Vagina (tissue), 2 donors: ENCODE results near the gene ABHD6. TPM values are rescaled to one million over a fixed set of nuclear protein-coding genes. Genes with fewer than 3 reads are reported as not detected.

Experiments
- DNase-seq, 2 donors: peaks; one replicate each; pipeline ENCODE4 v3.0.0-alpha.2; 2017; ENCODE audit errors: extremely low spot score in 2 of 2
- H3K27ac ChIP-seq: fragments of 200-600 bp; sonication (generic); one replicate; pipeline ENCODE4 v1.5.1; 2019
- H3K27me3 ChIP-seq: fragments of 200-600 bp; sonication (generic); one replicate; pipeline ENCODE4 v1.5.1; 2019
- H3K36me3 ChIP-seq, 2 donors: fragments of 200-600 bp; sonication (generic); one replicate each; pipeline ENCODE4 v1.5.1; 2017 to 2019
- H3K4me1 ChIP-seq: fragments of 200-600 bp; sonication (generic); one replicate; pipeline ENCODE4 v1.5.1; 2019
- H3K4me3 ChIP-seq, 2 donors: fragments of 200-600 bp; sonication (generic); 1 replicate in 1 of 2; 2 replicates in 1 of 2; pipeline ENCODE4 v1.5.1; 2016 to 2019
- H3K9me3 ChIP-seq: fragments of 200-600 bp; sonication (generic); one replicate; pipeline ENCODE4 v1.5.1; 2019
- POLR2A ChIP-seq, 2 donors: fragments of 450-650 bp; IDR thresholded peaks; one replicate each; pipeline ENCODE4 v1.6.1; 2017; ENCODE audit warnings: antibody characterized with exemption in 2 of 2, mild to moderate bottlenecking in 2 of 2, moderate library complexity in 2 of 2
- POLR2AphosphoS5 ChIP-seq, 2 donors: sonication (generic); formaldehyde crosslinking; IDR thresholded peaks; one replicate each; pipeline ENCODE4 v1.9.0; 2017; ENCODE audit warnings: antibody characterized with exemption in 2 of 2, mild to moderate bottlenecking in 2 of 2, low read depth in 1 of 2; ENCODE audit not compliant: insufficient read depth in 1 of 2
- intact Hi-C: fragments of 100-400 bp; cut with DNase I; formaldehyde crosslinking; loops from one replicate; pipeline ENCODE4 v1.15.1; 2023
- total RNA-seq: library from RNA; depleted of rRNA; stranded (reverse); fragments of >200 nt; gene quantifications from one replicate; pipeline ENCODE4 v1.2.3, GENCODE V29; 2016
- TF ChIP-seq, protein P1 (sequence below), 3 experiments: fragments of 450-650 bp in 2 of 3; fragments of 200-600 bp in 1 of 3; sonication (generic) in 1 of 3; IDR thresholded peaks; one replicate each; pipeline ENCODE4 v1.5.1; 2017 to 2019; ENCODE audit warnings: antibody characterized with exemption in 3 of 3, mild to moderate bottlenecking in 2 of 3, moderate library complexity in 2 of 3

The ABHD6 gene
- total RNA-seq, 1 donor from 2014 or later, result 18.9 TPM

DNA sequence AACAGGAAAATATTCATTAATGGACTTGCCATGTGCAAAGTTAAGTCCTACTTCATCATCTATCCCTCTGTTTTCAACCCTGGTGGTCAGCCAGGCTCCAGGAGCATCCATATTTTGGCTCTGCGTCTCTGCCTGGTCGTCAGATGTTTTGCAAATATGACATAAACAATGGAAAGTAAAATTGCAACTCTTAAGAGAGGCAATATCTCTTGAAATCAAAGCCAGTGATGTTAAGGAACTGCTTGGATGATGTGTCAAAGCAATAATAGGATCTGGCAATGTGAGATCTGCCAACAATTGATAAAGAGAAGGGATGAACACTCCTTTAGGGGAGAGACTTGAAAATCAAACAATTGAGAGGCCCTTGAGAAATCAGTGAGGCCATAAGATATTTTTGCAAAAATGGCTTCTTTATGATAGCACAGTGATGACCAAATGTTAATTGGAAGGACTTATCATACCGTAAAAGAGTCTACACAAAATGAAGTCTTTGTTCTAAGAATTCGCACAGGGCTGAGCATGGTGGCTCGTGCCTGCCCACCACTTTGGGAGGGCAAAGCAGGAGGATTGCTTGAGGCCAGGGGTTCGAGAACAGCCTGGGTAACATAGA lies 6.5 kb downstream of the ABHD6 start:
- Histone ChIP-seq H3K4me1 (peaks cover 15% of the 10 kb centered on the region), H3K27ac (no peak overlapping the region), H3K4me3 (no peak overlapping the region), H3K9me3 (no peaks in the 10 kb centered on the region), H3K36me3 (no peaks in the 10 kb centered on the region), H3K27me3 (no peaks in the 10 kb centered on the region)
- intact Hi-C loops, result no loop called here
- DNase-seq, result no peak
- TF ChIP-seq POLR2A (IDR thresholded peaks at IDR 0.05), result no peak
- TF ChIP-seq POLR2AphosphoS5 (IDR thresholded peaks at IDR 0.05; ENCODE audit: insufficient read depth in 1 of 2, low read depth in 1 of 2), result no peak
- TF ChIP-seq, protein P1, sequence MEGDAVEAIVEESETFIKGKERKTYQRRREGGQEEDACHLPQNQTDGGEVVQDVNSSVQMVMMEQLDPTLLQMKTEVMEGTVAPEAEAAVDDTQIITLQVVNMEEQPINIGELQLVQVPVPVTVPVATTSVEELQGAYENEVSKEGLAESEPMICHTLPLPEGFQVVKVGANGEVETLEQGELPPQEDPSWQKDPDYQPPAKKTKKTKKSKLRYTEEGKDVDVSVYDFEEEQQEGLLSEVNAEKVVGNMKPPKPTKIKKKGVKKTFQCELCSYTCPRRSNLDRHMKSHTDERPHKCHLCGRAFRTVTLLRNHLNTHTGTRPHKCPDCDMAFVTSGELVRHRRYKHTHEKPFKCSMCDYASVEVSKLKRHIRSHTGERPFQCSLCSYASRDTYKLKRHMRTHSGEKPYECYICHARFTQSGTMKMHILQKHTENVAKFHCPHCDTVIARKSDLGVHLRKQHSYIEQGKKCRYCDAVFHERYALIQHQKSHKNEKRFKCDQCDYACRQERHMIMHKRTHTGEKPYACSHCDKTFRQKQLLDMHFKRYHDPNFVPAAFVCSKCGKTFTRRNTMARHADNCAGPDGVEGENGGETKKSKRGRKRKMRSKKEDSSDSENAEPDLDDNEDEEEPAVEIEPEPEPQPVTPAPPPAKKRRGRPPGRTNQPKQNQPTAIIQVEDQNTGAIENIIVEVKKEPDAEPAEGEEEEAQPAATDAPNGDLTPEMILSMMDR (IDR thresholded peaks at IDR 0.05), result no peak

DNA sequence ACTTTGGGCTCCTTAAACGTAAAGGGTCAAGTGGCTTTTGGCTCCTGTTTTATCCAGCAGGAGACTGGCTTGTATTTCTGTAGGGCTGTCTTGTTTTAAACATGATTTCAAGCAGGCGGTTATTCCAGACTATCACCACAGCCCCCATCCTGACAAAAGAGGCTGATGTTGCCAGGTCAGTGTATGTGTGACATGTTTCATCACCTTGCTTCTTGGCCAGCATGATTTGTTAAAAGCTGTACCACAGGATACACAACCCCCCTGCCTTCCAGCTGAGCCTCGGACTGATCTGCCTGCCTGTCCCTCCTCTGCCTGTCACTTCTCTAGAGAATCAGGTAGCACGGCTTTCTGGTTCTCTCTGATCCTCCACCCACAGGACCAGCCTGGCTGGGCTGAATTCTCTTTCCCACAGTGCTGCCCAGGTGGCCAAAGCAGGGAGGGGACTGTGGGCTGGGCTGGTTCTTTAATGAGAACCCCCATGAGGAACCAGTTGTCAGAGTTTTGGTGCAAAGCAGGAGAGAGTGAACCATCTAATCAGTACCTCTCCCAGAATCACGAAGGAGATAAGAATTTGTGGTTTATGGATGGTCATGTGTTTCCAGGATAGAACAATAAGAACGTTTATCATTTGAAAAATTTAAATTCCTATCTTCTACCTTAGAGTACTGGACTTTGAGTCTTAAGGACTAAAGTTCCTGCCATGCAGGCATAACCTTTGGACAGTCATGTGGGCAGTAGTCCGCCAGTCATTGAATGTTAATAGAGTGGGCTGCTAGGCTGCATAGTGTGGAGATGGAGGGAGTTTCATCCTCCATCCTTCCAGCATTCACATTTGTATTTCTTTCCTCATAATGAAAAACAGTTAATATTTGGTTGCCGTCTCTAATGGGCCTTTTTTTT lies 8.8 kb downstream of the ABHD6 start:
- TF ChIP-seq POLR2A (IDR thresholded peaks at IDR 0.05), result no peak
- no peak for TF ChIP-seq POLR2AphosphoS5 (IDR thresholded peaks at IDR 0.05; ENCODE audit: insufficient read depth in 1 of 2, low read depth in 1 of 2)
- TF ChIP-seq, protein P1 (IDR thresholded peaks at IDR 0.05), result no peak
- Histone ChIP-seq H3K4me3 (no peak overlapping the region), H3K4me1 (peaks cover 26% of the 10 kb centered on the region), H3K9me3 (no peaks in the 10 kb centered on the region), H3K27ac (no peak overlapping the region), H3K27me3 (no peaks in the 10 kb centered on the region), H3K36me3 (no peaks in the 10 kb centered on the region)
- intact Hi-C loops, result no loop called here
- DNase-seq, result no peak

DNA sequence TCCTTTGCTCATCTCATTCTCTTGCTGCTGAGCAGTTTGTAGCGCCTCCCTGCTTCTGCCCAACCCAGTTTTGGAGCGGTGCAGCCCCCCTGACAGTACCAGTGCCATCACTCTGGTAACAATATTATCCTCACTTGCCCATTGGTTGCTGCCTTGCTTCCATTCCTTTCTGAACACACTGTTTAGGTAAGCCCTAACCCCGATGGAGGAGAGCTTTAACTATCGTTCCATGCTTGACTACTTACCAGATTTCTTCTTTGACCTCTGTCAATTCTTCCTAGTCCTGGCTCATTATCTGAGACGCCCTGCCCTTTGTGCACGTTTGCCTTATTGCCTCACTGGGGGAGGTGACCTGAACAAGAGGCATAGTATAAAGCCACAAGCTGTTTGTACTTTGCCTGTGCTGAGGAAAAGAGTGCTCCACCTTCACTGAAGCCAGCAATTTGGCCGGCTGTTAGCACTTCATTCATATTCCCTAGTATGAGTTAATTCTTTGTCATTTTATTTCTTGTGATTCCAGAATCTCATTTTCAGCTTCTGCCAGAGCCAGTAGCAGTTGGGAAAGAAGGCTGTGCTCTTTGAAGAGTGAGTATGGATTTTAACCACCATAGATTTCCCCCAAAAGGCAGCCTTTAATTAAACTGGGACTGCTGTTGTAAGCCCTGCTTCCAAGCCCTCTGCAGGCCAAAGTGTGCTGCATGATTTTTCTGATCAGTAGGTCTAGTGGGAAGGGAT lies 11.9 kb downstream of the ABHD6 start:
- intact Hi-C loops, result no loop called here
- TF ChIP-seq POLR2AphosphoS5 (IDR thresholded peaks at IDR 0.05; ENCODE audit: insufficient read depth in 1 of 2, low read depth in 1 of 2) (no peak), POLR2A (IDR thresholded peaks at IDR 0.05) (no peak)
- TF ChIP-seq, protein P1 (IDR thresholded peaks at IDR 0.05), result no peak
- Histone ChIP-seq H3K4me1 (peaks cover 30% of the 10 kb centered on the region), H3K4me3 (no peak overlapping the region), H3K27me3 (no peaks in the 10 kb centered on the region), H3K27ac (no peak overlapping the region), H3K36me3 (no peaks in the 10 kb centered on the region), H3K9me3 (no peaks in the 10 kb centered on the region)
- DNase-seq, result no peak

DNA sequence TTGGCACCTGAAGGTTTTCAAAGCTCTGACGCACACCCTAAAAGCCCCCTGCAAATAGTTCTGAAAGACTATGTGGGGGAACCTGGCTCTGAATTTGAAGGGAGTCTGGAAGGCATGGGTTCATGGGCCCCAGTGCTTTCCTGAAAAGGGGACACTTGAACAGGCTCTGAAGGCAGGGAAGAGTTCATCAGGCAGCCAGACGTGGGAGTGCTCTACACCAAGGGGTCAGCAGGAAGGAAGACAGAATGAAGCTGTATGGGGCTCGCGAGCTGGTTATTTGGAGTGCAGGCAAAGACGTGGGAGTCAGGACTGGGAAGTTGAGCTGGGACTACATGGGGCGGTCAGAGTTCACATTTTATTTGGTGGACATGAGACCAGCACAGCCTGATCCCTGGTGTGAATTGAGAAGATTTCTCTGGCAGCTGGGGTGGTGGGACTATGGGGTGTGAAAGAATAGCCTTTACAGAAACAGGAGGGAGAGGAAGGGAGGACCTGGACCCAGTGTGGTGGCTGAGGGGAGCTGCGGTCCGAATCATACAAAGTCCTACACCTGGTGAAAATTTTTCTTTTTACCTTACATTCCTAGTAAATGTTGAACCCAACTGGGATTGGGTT lies 12.6 kb downstream of the ABHD6 start:
- intact Hi-C loops, result no loop called here
- TF ChIP-seq POLR2A (IDR thresholded peaks at IDR 0.05), result no peak
- TF ChIP-seq, protein P1 (IDR thresholded peaks at IDR 0.05), result no peak
- TF ChIP-seq POLR2AphosphoS5 (IDR thresholded peaks at IDR 0.05; ENCODE audit: insufficient read depth in 1 of 2, low read depth in 1 of 2), result no peak
- no peak for DNase-seq
- Histone ChIP-seq H3K36me3 (no peaks in the 10 kb centered on the region), H3K4me3 (no peak overlapping the region), H3K4me1 (peaks cover 30% of the 10 kb centered on the region), H3K9me3 (no peaks in the 10 kb centered on the region), H3K27ac (no peak overlapping the region), H3K27me3 (no peaks in the 10 kb centered on the region)
